ENCODE results near the gene BTBD8. TPM values are rescaled to one million over a fixed set of nuclear protein-coding genes. Genes with fewer than 3 reads are reported as not detected.

BTBD8 gene
- total RNA-seq, 1 donor from 2014 or later, result 3.0 TPM

DNA sequence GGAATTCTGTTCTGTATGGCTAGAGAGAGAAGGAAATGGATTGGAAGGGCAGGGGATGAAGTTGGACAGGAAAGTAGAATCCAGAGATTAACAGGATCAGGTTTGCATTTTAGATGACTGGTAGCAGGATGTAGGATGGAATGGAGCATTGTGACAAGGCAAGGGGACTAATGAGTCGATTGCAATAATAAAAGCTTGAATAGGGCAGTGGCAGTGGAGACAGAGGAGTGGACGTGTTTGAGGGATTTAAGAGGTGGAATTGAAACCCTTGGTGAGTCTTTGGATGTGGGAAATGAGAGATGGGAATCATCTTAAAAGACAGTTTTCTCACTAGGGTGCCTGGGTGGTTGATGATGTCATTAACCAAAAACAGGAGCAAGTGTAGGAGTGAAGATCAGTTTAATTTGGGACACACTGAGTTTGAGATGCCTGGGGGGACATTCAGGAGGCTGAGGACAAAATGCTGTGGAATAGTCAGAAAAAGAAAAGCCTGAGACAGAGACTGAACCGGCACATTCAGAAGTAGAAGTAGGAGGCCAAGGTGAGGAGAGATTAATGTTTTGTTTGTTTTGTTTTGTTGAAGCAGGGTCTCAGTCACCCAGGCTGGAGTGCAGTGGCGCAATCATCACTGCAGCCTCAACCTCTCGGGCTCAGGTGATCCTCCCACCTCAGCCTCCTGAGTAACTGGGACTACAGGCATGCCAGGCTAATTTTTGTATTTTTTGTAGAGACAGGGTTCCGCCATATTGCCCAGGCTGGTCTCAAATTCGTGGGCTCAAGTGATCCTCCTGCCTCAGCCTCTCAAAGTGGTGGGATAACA is 108.5 kb downstream of the BTBD8 start:
- no peak for ATAC-seq
- no peak for DNase-seq (ENCODE audit: low spot score)

DNA sequence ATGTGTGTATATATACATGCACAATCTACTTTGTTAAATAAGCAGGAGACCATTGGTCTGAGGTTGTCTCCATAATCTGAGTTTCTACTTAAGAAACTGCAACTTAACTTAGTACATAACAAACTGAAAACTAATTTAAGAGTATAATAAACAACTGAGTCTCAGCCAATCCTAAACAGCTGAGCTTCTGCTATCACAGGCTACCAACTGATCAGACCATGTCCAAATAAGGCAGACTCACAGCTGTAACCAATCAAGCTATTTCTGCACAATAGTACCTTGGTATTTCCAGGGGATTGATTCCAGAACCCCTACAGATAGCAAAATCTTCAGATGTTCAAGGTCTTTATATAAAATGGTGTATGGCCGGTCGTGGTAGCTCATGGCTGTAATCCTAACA is 111.6 kb downstream of the BTBD8 start:
- no peak for DNase-seq (ENCODE audit: low spot score)
- ATAC-seq, result no peak

DNA sequence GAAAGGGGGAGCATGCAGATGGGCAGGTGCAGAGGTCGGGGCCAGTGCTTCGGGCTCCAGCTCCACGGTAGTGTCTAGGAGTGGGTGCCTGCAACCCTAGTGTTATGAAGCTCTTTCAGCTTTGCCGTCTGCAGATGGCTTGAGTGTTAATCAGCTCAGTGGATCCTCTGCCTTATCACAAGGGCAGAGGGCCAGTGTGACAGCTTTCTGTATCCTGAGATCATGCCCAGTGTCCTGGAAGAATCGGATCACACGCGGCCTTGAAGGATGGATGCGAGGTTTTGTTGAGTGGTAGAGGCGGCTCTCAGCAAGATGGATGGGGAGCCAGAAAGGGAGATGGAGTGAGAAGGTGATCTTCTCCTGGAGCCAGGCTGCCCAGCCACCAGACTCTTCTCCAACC is 112.1 kb downstream of the BTBD8 start:
- ATAC-seq, result no peak
- DNase-seq (ENCODE audit: low spot score), result no peak

- DNase-seq (ENCODE audit: low spot score) (no peak), ATAC-seq (no peak)
Observed at GRCh38 chr1:92194511-92194910, 114.4 kb downstream of the BTBD8 start.

GRCh38 chr1:92201973-92202372 is 121.8 kb downstream of the BTBD8 start:
- ATAC-seq, result no peak
- no peak for DNase-seq (ENCODE audit: low spot score)

DNA sequence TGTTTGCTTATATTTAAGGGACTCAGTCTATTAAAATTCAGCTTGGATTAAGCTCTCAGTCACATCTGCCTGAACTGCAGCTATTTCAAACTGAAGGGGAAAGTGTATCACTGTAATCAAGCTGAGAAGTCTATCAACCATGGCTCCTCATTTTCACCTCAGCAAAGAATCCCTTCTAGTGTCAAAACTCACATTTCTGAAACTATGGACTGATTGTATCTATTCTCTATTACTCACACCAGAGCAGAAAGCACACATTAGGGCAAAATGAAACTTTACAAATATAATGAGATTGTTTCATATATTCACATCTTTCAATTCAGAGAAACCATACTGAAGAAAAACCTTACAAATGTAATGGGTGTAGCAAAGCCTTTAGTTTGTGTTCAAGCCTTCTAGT is 123.0 kb downstream of the BTBD8 start:
- no peak for ATAC-seq

GRCh38 chr1:92210701-92211100 is 130.6 kb downstream of the BTBD8 start:
- DNase-seq (ENCODE audit: low spot score) (no peak), ATAC-seq (no peak)

More for the DNA sequence above, 123.0 kb downstream of the BTBD8 start:
- no peak for DNase-seq (ENCODE audit: low spot score)

DNA sequence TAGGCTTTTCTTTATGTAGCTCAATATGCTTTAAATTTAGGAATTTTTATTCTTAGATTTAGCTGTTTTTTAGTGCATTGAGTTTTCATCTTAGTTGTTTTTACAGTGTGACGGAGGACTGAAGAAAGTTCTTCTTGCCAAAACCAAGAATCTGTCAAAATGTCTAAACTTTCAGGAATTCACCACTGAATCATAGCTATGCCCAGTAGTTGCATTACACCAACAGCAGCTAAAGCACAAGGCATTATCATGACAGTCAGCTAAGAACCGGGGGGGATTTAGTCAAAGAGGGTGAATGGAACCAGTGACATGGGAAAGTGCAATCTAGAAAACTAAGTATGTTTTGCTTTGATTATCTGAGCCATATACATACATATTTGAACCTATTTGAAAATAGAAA is 131.0 kb downstream of the BTBD8 start:
- DNase-seq (ENCODE audit: low spot score), result no peak
- no peak for ATAC-seq

- ATAC-seq, result no peak
Observed at GRCh38 chr1:92217721-92218120, 137.6 kb downstream of the BTBD8 start, which contains the start of gene C1orf146. C1orf146 (plus strand) TSS chr1:92217915; CDS start chr1:92231421, 13,506 bp downstream.

GRCh38 chr1:92218559-92218958 is 138.4 kb downstream of the BTBD8 start:
- DNase-seq (ENCODE audit: low spot score), result no peak
- ATAC-seq, result no peak

More at GRCh38 chr1:92217721-92218120, 137.6 kb downstream of the BTBD8 start, which contains the start of gene C1orf146:
- no peak for DNase-seq (ENCODE audit: low spot score)

DNA sequence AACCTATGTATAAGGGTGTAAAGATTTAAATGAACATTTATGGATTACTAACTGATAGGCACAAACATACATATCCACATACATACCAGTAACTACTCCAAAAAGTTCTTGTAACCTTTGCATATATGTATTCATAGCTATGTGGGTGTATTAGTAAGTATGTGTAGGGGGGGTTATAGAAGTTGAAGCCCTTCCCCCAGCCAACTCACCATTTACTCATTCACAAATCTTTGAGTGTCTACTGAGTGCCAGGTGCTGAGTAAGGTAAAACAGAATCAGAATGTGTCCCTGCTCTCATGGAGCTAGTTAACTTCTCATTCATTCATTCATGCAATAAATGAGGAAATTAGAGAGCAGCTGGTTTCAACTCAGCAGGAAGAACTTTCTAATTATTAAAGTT is 138.9 kb downstream of the BTBD8 start:
- DNase-seq (ENCODE audit: low spot score) (no peak), ATAC-seq (no peak)

DNA sequence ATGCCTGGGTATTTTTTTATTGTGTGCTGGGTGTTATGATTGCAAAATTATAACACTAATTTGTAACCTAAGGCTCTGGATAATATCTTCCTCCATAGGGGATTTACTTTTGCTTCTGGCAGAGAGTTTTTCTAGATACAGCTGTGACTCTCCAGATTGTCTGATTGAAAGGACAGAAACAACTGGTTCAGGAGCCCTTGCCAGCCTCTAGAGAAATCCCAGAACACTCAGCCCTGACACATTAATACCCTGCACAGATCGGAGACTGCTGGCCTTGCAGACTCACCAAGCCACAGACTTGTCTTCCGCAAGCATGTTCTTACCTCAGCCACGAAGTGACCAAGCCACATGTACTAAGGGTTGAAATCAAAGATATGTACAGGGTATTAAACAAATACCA is 148.3 kb downstream of the BTBD8 start:
- ATAC-seq, result no peak
- no peak for DNase-seq (ENCODE audit: low spot score)

DNA sequence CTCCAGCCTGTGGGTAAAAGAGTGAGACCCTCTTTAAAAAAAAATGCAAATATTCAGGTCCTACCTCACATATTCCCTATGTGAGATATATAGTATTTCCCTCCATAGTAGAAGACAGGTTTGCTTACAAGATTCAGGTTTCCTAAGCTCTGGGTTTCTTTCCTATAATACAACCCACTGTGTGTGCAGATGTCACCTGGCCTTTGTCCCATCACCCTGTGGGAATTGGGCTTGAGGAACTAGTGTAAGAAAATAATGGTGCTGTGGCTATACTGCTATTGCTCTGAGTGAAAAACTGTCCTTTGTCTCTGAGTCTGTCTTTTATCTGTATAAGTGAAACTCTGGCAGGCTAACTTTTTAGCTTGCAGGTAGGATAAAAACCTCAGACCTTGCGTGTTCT is 150.6 kb downstream of the BTBD8 start:
- ATAC-seq, result no peak
- no peak for DNase-seq (ENCODE audit: low spot score)

Other genes starting within 250 kb of the BTBD8 start
- gene TGFBR3, start 194.2 kb upstream of the BTBD8 start, total RNA-seq, result 9.3 TPM
- gene BRDT, start 130.9 kb upstream of the BTBD8 start, total RNA-seq, result not detected
- gene EPHX4, start 50.4 kb upstream of the BTBD8 start, total RNA-seq, result not detected
- gene SETSIP, start 4.9 kb upstream of the BTBD8 start, total RNA-seq, result not detected
- gene C1orf146, start 137.6 kb downstream of the BTBD8 start, total RNA-seq, result not detected
- gene GLMN, start 218.6 kb downstream of the BTBD8 start, total RNA-seq, result 2.0 TPM
- gene RPAP2, start 218.7 kb downstream of the BTBD8 start, total RNA-seq, result 10.5 TPM